Measurements from ENCODE around the gene PABPN1L. TPM values are rescaled to one million over a fixed set of nuclear protein-coding genes. Genes with fewer than 3 reads are reported as not detected.
A peak's percentile ranks its signal among the peaks of the same experiment; 100 is the strongest.

Gene PABPN1L
- total and polyA plus RNA-seq, 9 of the 15 experiments (the other 6 are each of a cell fraction or from before 2014, with no cell fraction given) = 0.11 to 0.32 TPM; not detected in 7

DNA sequence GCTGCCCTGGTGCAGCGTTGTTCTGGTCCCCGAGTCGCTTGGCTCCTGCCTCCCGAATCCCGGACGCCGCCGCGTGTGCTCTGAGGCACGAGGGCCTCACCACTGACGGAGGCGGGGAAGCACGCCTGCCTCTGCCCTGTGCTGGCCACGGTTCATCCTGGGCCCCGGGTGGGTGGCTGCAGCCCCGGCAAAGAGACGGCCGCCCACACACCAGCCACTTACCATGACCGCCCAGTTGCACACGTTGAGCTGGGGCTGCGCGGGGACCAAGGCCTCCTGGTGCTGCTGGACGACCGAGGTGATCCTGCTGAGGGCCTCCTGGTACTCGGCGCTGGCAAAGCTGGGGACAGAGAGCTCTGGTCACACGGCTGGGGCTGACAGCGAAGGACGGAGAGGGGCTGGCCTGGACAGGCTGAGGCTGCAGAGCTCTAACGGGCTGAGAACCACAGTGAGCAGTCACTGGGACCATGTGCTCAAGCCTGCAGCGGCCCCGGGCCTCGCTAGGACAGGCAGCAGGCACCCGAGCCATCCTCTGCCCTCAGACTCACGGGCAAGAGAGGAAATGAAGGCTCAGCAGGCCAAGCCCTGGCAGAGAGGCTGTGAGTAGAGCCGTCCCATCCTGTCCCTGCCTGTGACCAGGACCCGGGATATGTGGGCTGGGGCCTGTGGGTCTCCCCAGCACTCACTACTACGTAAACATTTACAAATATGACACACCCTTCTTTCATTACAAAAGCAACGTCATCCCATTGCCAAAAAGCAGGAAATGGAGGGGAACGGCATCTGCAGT, 48.5 kb downstream of the PABPN1L start (continued):
- TF ChIP-seq MAX (CRISPR knock-in tag; IDR thresholded peaks at IDR 0.05) (peak; percentile 29; the same call in 1 of the 2 replicates), EGR1 (conservative IDR thresholded peaks at IDR 0.05) (peak; percentile 27; the same call in 1 of the 2 replicates), SMARCB1 (IDR thresholded peaks at IDR 0.05; ENCODE audit: insufficient read length, low read depth) (no peak), CEBPG (CRISPR knock-in tag; IDR thresholded peaks at IDR 0.05) (no peak), CEBPG (tag; conservative IDR thresholded peaks at IDR 0.05 in 1 of 2, IDR thresholded peaks at IDR 0.05 in 1 of 2) (no peak)

DNA sequence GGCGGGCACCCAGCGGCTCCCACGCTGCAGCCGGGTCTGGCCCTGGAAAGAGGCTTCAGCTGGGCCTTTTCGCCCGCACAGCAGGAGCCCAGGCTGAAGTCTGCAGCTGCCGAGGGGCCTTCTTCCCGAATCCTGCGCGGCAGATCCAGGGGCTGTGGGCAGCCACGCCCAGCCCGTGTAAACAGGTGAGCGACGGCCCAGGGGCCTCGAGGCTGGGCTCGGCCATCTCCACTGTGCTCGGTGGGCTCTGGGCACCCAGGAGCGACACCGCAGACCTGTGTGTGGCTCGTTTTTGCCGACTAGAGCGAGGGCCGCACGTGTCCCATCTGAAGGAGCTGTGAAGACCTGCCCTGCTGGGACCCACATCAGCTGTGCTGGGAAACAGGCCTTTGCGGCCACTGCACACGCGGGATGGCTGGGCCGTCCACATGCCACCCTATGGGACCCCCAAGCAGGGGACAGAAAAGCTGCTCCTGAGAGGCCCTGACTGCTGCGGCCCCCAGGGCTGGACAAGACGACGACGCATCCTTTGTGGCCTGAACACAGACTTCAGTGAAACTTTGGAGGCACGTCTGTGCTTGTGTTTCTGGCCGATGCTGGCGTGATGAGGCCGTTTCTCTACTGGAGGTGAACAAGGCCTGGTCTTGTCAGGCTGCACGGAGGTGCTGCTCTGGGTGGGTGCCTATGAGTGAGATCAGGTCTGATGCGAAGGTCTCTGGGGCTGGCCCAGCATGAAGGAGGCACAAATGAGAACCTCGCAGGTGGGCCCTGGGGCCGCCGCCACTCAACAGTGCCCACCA, 49.5 kb downstream of the PABPN1L start:
- no peak for FAIRE-seq

More for the DNA sequence above, 49.5 kb downstream of the PABPN1L start:
- ATAC-seq (no peak), DNase-seq (ENCODE audit: extremely low read depth in 1 of 4, low spot score in 3 of 4) (no peak)
- CTCF ChIA-PET (ENCODE audit: low intra/inter-chr PET ratio) = no interaction called here
- Histone ChIP-seq H2AFZ (ENCODE audit: low read depth, low read length) (no peak overlapping the region), H3K4me3 (no peak overlapping the region), H4K20me1 (replicated peaks; ENCODE audit: control insufficient read depth, insufficient read depth, low read length) (no peaks in the 10 kb centered on the region), H3K4me1 (replicated peaks in 1 of 2; ENCODE audit: control insufficient read depth in 2 of 2, insufficient read depth in 2 of 2, low read length in 2 of 2) (peaks cover 7 to 66% of the 10 kb centered on the region in 2 experiments), H3K9me3 (replicated peaks; ENCODE audit: control insufficient read depth, insufficient read depth, low read depth, low read length) (no peaks in the 10 kb centered on the region), H3K9ac (ENCODE audit: insufficient read depth in 1 of 2, low read depth in 2 of 2, low read length in 2 of 2) (peak overlapping the region in 1 of 2 experiments; percentile 72; a peak in 2 of 4 replicates), H3K79me2 (ENCODE audit: control insufficient read depth, insufficient read depth, low read length) (no peaks in the 10 kb centered on the region), H3K9me1 (ENCODE audit: control insufficient read depth, insufficient read depth, low read length) (no peaks in the 10 kb centered on the region), H3K27me3 (ENCODE audit: control insufficient read depth in 2 of 2, insufficient read depth in 2 of 2, low read length in 2 of 2) (no peaks in the 10 kb centered on the region), H3K4me2 (ENCODE audit: insufficient read depth, low read length) (no peak overlapping the region), H3K27ac (ENCODE audit: extremely low read depth, low read depth, low read length) (no peak overlapping the region), H3K36me3 (ENCODE audit: control insufficient read depth, insufficient read depth, low read length) (no peaks in the 10 kb centered on the region)
- POLR2A ChIA-PET = interaction anchor here (0.8 kb wide), 1 partner anchor 342 kb away, joined by 3 read pairs; no protein-coding TSS in a partner anchor
- intact Hi-C loops (cut with micrococcal nuclease) = loop anchor here (10.0 kb wide), 1 partner anchor 188 kb away; no protein-coding TSS in a partner anchor
- TF ChIP-seq SUPT5H (IDR thresholded peaks at IDR 0.05) (no peak), SRSF7 (optimal IDR thresholded peaks at IDR 0.05; ENCODE audit: low read depth, low read length) (no peak), FOXA3 (CRISPR knock-in tag; conservative IDR thresholded peaks at IDR 0.05 in 1 of 2, IDR thresholded peaks at IDR 0.05 in 1 of 2) (no peak), ZNF586 (CRISPR knock-in tag; conservative IDR thresholded peaks at IDR 0.05) (no peak), MCM5 (IDR thresholded peaks at IDR 0.05; ENCODE audit: low read depth) (no peak), ZNF507 (tag; conservative IDR thresholded peaks at IDR 0.05) (no peak), ZC3H4 (CRISPR knock-in tag; IDR thresholded peaks at IDR 0.05; ENCODE audit: borderline replicate concordance) (no peak)
- BruUV-seq (replicated peaks) = no TSS peak
- WGBS (ENCODE audit: insufficient coverage, low coverage, missing lambda C conversion rate) = 60% methylated on average over 41 of the region's 41 CpGs
- in situ Hi-C loops (cut with MboI) = loop anchor here (10.0 kb wide), 1 partner anchor 398 kb away; the partner anchor contains the start of gene ZNF778

Data from K562 (cell line).